Smooth muscle cell (in vitro differentiated cells): ENCODE results near the gene QKI. TPM values are rescaled to one million over a fixed set of nuclear protein-coding genes. Genes with fewer than 3 reads are reported as not detected.
A peak's percentile ranks its signal among the peaks of the same experiment; 100 is the strongest.

Experiments used
- DNase-seq: peaks from one replicate; lab custom pipeline; 2025; ENCODE audit not compliant: unreplicated experiment; lab: John Stamatoyannopoulos, UW
- H2AFZ ChIP-seq: fragments of 200-600 bp; sonication (generic); 2 replicates; pipeline ENCODE4 v1.6.0; 2016; ENCODE audit warnings: antibody characterized with exemption, low read depth, mild to moderate bottlenecking
- H3F3A ChIP-seq: fragments of 200-600 bp; sonication (generic); 2 replicates; pipeline ENCODE4 v1.6.0; 2017; ENCODE audit warnings: antibody characterized with exemption, low read depth
- H3K27ac ChIP-seq: fragments of 200-600 bp; sonication (generic); 2 replicates; pipeline ENCODE4 v1.5.1; 2016; ENCODE audit warnings: low read depth, mild to moderate bottlenecking
- H3K27me3 ChIP-seq: fragments of 200-600 bp; sonication (generic); 2 replicates; pipeline ENCODE4 v1.6.1; 2016; ENCODE audit warnings: low read depth, mild to moderate bottlenecking
- H3K36me3 ChIP-seq: fragments of 200-600 bp; sonication (generic); 2 replicates; pipeline ENCODE4 v1.5.1; 2016; ENCODE audit warnings: low read depth
- H3K4me1 ChIP-seq: fragments of 200-600 bp; sonication (generic); 2 replicates; pipeline ENCODE4 v1.5.1; 2016; ENCODE audit warnings: low read depth
- H3K4me2 ChIP-seq: fragments of 200-600 bp; sonication (generic); 2 replicates; pipeline ENCODE4 v1.6.0; 2016; ENCODE audit warnings: mild to moderate bottlenecking
- H3K4me3 ChIP-seq: fragments of 200-600 bp; sonication (generic); 2 replicates; pipeline ENCODE4 v1.5.1; 2016; ENCODE audit warnings: mild to moderate bottlenecking
- H3K79me2 ChIP-seq: fragments of 200-600 bp; sonication (generic); 2 replicates; pipeline ENCODE4 v1.6.0; 2016; ENCODE audit warnings: low read depth, mild to moderate bottlenecking
- H3K9ac ChIP-seq: fragments of 200-600 bp; sonication (generic); 2 replicates; pipeline ENCODE4 v1.6.0; 2016; ENCODE audit warnings: low read depth
- H3K9me3 ChIP-seq: fragments of 200-600 bp; sonication (generic); replicated peaks from 2 replicates; pipeline ENCODE4 v1.5.1; 2016; ENCODE audit warnings: low read depth
- H4K20me1 ChIP-seq: fragments of 200-600 bp; sonication (generic); 2 replicates; pipeline ENCODE4 v1.6.0; 2016; ENCODE audit warnings: low read depth
- CTCF ChIP-seq: fragments of 200-600 bp; sonication (generic); IDR thresholded peaks from 2 replicates; pipeline ENCODE4 v1.5.1; 2017; ENCODE audit warnings: borderline replicate concordance, mild to moderate bottlenecking, antibody characterized with exemption; ENCODE audit not compliant: insufficient read depth, poor library complexity, severe bottlenecking
- WGBS: methylation state at CpG from one replicate; pipeline ENCODE4 v1.1.7; 2016; ENCODE audit warnings: low lambda C conversion rate; 5-methylcytosine and 5-hydroxymethylcytosine counted together
- polyA plus RNA-seq: library from polyadenylated mRNA; unstranded; fragments of >200 nt; fragmentation: Nextera tagmentation; extraction: Ambion mirVana; gene quantifications from 2 replicates; pipeline ENCODE4 v1.2.1, GENCODE V29; 2016
- total RNA-seq: library from RNA; depleted of rRNA; stranded (reverse); fragments of >200 nt; gene quantifications from 2 replicates; pipeline ENCODE4 v1.2.3, GENCODE V29; 2014

QKI gene
- total RNA-seq, result 162 and 168 TPM in 2 replicates
- 65.1 and 67.0 TPM in 2 replicates for polyA plus RNA-seq

- peak within 1 kb of the TSS; percentile 90 for H3K4me2 ChIP-seq
- peaks cover 45% of the 10 kb centered on the region for H3K79me2 ChIP-seq
- 2% methylated on average over 14 of the region's 127 CpGs for WGBS
- no peaks in the 10 kb centered on the region for H3K27me3 ChIP-seq
- peak within 1 kb of the TSS; percentile 93 for H3K27ac ChIP-seq
- H2AFZ ChIP-seq, result peak within 1 kb of the TSS; percentile 89
- no peaks in the 10 kb centered on the region for H3K36me3 ChIP-seq
- no peak for TF ChIP-seq CTCF
- H3F3A ChIP-seq, result peaks cover 3% of the 10 kb centered on the region
- H3K9me3 ChIP-seq, result no peaks in the 10 kb centered on the region
- H3K9ac ChIP-seq, result peak within 1 kb of the TSS; percentile 96
- peak within 1 kb of the TSS; percentile 99 for H3K4me3 ChIP-seq
- H4K20me1 ChIP-seq, result peaks cover 25% of the 10 kb centered on the region
- DNase-seq, result no peak
- H3K4me1 ChIP-seq, result peaks cover 31% of the 10 kb centered on the region
Observed at GRCh38 chr6:163414117-163414945, at the start of gene QKI. Gene QKI (plus strand): TSS chr6:163414718. CDS start chr6:163415194, 476 bp downstream.

GRCh38 chr6:163366288-163366687 is 48.2 kb upstream of the QKI start:
- Histone ChIP-seq H2AFZ (no peak overlapping the region), H4K20me1 (no peaks in the 10 kb centered on the region), H3K27me3 (no peaks in the 10 kb centered on the region), H3F3A (no peaks in the 10 kb centered on the region), H3K27ac (no peak overlapping the region), H3K9ac (no peak overlapping the region), H3K4me3 (no peak overlapping the region), H3K79me2 (no peaks in the 10 kb centered on the region), H3K4me1 (no peaks in the 10 kb centered on the region), H3K9me3 (no peaks in the 10 kb centered on the region), H3K4me2 (no peak overlapping the region), H3K36me3 (no peaks in the 10 kb centered on the region)
- no peak for DNase-seq
- TF ChIP-seq CTCF, result no peak
- 92% methylated on average over 5 of the region's 5 CpGs for WGBS

- WGBS, result 82% methylated on average over 6 of the region's 6 CpGs
- no peaks in the 10 kb centered on the region for H3K79me2 ChIP-seq
- TF ChIP-seq CTCF, result no peak
- no peaks in the 10 kb centered on the region for H3K9me3 ChIP-seq
- H3K27ac ChIP-seq, result no peak overlapping the region
- H3K4me2 ChIP-seq, result no peak overlapping the region
- no peak for DNase-seq
- no peaks in the 10 kb centered on the region for H3F3A ChIP-seq
- H4K20me1 ChIP-seq, result no peaks in the 10 kb centered on the region
- H3K4me3 ChIP-seq, result no peak overlapping the region
- no peak overlapping the region for H3K9ac ChIP-seq
- no peak overlapping the region for H2AFZ ChIP-seq
- H3K4me1 ChIP-seq, result no peaks in the 10 kb centered on the region
- H3K27me3 ChIP-seq, result no peaks in the 10 kb centered on the region
- H3K36me3 ChIP-seq, result no peaks in the 10 kb centered on the region
Observed at GRCh38 chr6:163367497-163368183, 46.9 kb upstream of the QKI start.
